Measurements from ENCODE around the gene EHD2.

The EHD2 gene

GRCh38 chr19:47681388-47681787 lies 31.8 kb upstream of the EHD2 start:
- H3K36me3 Mint-ChIP-seq, result peaks cover 8% of the 10 kb centered on the region
- H3K9me3 Mint-ChIP-seq, result no peaks in the 10 kb centered on the region
- no peak overlapping the region for H3K27ac Mint-ChIP-seq
- no peaks in the 10 kb centered on the region for H3K27me3 Mint-ChIP-seq
- no peaks in the 10 kb centered on the region for H3K4me1 Mint-ChIP-seq
- H3K4me3 Mint-ChIP-seq, result no peak overlapping the region

GRCh38 chr19:47681936-47682335 lies 31.3 kb upstream of the EHD2 start:
- Mint-ChIP-seq H3K27ac (no peak overlapping the region), H3K9me3 (no peaks in the 10 kb centered on the region), H3K36me3 (peaks cover 6% of the 10 kb centered on the region), H3K27me3 (no peaks in the 10 kb centered on the region), H3K4me1 (no peaks in the 10 kb centered on the region), H3K4me3 (no peak overlapping the region)

GRCh38 chr19:47682939-47683338 lies 30.3 kb upstream of the EHD2 start:
- Mint-ChIP-seq H3K36me3 (peaks cover 6% of the 10 kb centered on the region), H3K27me3 (no peaks in the 10 kb centered on the region), H3K4me1 (no peaks in the 10 kb centered on the region), H3K4me3 (no peak overlapping the region), H3K27ac (no peak overlapping the region), H3K9me3 (no peaks in the 10 kb centered on the region)

- Mint-ChIP-seq H3K27ac (peak overlapping the region; percentile 26), H3K4me3 (no peak overlapping the region), H3K9me3 (no peaks in the 10 kb centered on the region)
Measured at GRCh38 chr19:47686679-47687450, 26.4 kb upstream of the EHD2 start.

GRCh38 chr19:47687906-47688305 lies 25.3 kb upstream of the EHD2 start:
- Mint-ChIP-seq H3K36me3 (peaks cover 4% of the 10 kb centered on the region), H3K27ac (no peak overlapping the region), H3K9me3 (no peaks in the 10 kb centered on the region), H3K4me1 (no peaks in the 10 kb centered on the region), H3K4me3 (no peak overlapping the region), H3K27me3 (no peaks in the 10 kb centered on the region)

More at GRCh38 chr19:47686679-47687450, 26.4 kb upstream of the EHD2 start:
- H3K27me3 Mint-ChIP-seq, result no peaks in the 10 kb centered on the region
- H3K36me3 Mint-ChIP-seq, result peaks cover 5% of the 10 kb centered on the region
- no peaks in the 10 kb centered on the region for H3K4me1 Mint-ChIP-seq

- Mint-ChIP-seq H3K4me3 (no peak overlapping the region), H3K27me3 (no peaks in the 10 kb centered on the region), H3K9me3 (no peaks in the 10 kb centered on the region), H3K4me1 (no peaks in the 10 kb centered on the region), H3K36me3 (peaks cover 3% of the 10 kb centered on the region), H3K27ac (no peak overlapping the region)
Measured at GRCh38 chr19:47691090-47691489, 22.1 kb upstream of the EHD2 start.

- no peaks in the 10 kb centered on the region for H3K9me3 Mint-ChIP-seq
- H3K27ac Mint-ChIP-seq, result no peak overlapping the region
- no peaks in the 10 kb centered on the region for H3K27me3 Mint-ChIP-seq
- H3K4me1 Mint-ChIP-seq, result no peaks in the 10 kb centered on the region
- no peak overlapping the region for H3K4me3 Mint-ChIP-seq
- H3K36me3 Mint-ChIP-seq, result peaks cover 3% of the 10 kb centered on the region
Measured at GRCh38 chr19:47691782-47692181, 21.4 kb upstream of the EHD2 start.

GRCh38 chr19:47693489-47693888 lies 19.7 kb upstream of the EHD2 start:
- no peaks in the 10 kb centered on the region for H3K27me3 Mint-ChIP-seq
- no peaks in the 10 kb centered on the region for H3K4me1 Mint-ChIP-seq
- H3K4me3 Mint-ChIP-seq, result no peak overlapping the region
- H3K36me3 Mint-ChIP-seq, result peaks cover 3% of the 10 kb centered on the region
- no peak overlapping the region for H3K27ac Mint-ChIP-seq
- H3K9me3 Mint-ChIP-seq, result no peaks in the 10 kb centered on the region

- H3K36me3 Mint-ChIP-seq, result peaks cover 3% of the 10 kb centered on the region
Measured at GRCh38 chr19:47693903-47694302, 19.3 kb upstream of the EHD2 start.

GRCh38 chr19:47694466-47695273 lies 18.6 kb upstream of the EHD2 start:
- H3K4me1 Mint-ChIP-seq, result no peaks in the 10 kb centered on the region
- no peaks in the 10 kb centered on the region for H3K27me3 Mint-ChIP-seq
- H3K4me3 Mint-ChIP-seq, result no peak overlapping the region
- H3K36me3 Mint-ChIP-seq, result peaks cover 3% of the 10 kb centered on the region
- no peak overlapping the region for H3K27ac Mint-ChIP-seq
- no peaks in the 10 kb centered on the region for H3K9me3 Mint-ChIP-seq

More at GRCh38 chr19:47693903-47694302, 19.3 kb upstream of the EHD2 start:
- Mint-ChIP-seq H3K4me1 (no peaks in the 10 kb centered on the region), H3K27me3 (no peaks in the 10 kb centered on the region), H3K27ac (no peak overlapping the region), H3K4me3 (no peak overlapping the region), H3K9me3 (no peaks in the 10 kb centered on the region)

GRCh38 chr19:47695533-47696262 lies 17.5 kb upstream of the EHD2 start:
- Mint-ChIP-seq H3K9me3 (no peaks in the 10 kb centered on the region), H3K4me1 (no peaks in the 10 kb centered on the region), H3K27me3 (no peaks in the 10 kb centered on the region), H3K27ac (no peak overlapping the region), H3K36me3 (peaks cover 4% of the 10 kb centered on the region), H3K4me3 (no peak overlapping the region)

GRCh38 chr19:47696635-47697034 lies 16.6 kb upstream of the EHD2 start:
- Mint-ChIP-seq H3K9me3 (no peaks in the 10 kb centered on the region), H3K27ac (peak overlapping the region; percentile 8), H3K36me3 (peaks cover 1% of the 10 kb centered on the region), H3K4me1 (no peaks in the 10 kb centered on the region), H3K4me3 (no peak overlapping the region), H3K27me3 (no peaks in the 10 kb centered on the region)

- H3K27me3 Mint-ChIP-seq, result no peaks in the 10 kb centered on the region
- H3K27ac Mint-ChIP-seq, result no peak overlapping the region
- H3K36me3 Mint-ChIP-seq, result peaks cover 3% of the 10 kb centered on the region
- H3K4me1 Mint-ChIP-seq, result no peaks in the 10 kb centered on the region
- H3K9me3 Mint-ChIP-seq, result no peaks in the 10 kb centered on the region
- no peak overlapping the region for H3K4me3 Mint-ChIP-seq
Measured at GRCh38 chr19:47697863-47698609, 15.2 kb upstream of the EHD2 start.

GRCh38 chr19:47698631-47699359 lies 14.4 kb upstream of the EHD2 start:
- H3K36me3 Mint-ChIP-seq, result peaks cover 3% of the 10 kb centered on the region
- no peaks in the 10 kb centered on the region for H3K27me3 Mint-ChIP-seq
- no peaks in the 10 kb centered on the region for H3K4me1 Mint-ChIP-seq
- H3K27ac Mint-ChIP-seq, result no peak overlapping the region
- no peak overlapping the region for H3K4me3 Mint-ChIP-seq
- H3K9me3 Mint-ChIP-seq, result no peaks in the 10 kb centered on the region

Measured in activated naive CD4-positive, alpha-beta T cell treated with anti-CD3 and anti-CD28 coated beads, Interleukin-2, amount 50 U/mL, for 24 hours (primary cell).